T47D (cell line): ENCODE data around the gene EIF4A3.

Experiments used
- DNase-seq, 2 experiments: peaks; one replicate each; pipeline versions ENCODE4 v3.0.0 to v3.0.0-alpha.2; 2011 to 2012; ENCODE audit warnings: low read depth in 1 of 2, low spot score in 1 of 2
- JUND ChIP-seq: IDR thresholded peaks from 2 replicates; pipeline ENCODE4 v1.6.1; 2012; ENCODE audit warnings: low read depth
- in situ Hi-C: cut with HindIII; loops from 2 replicates; pipeline ENCODE4 v1.10.0; 2016; ENCODE audit warnings: low sequenced_read_pairs, low pct_unique_long_range_greater_than_20kb

Gene EIF4A3

DNA sequence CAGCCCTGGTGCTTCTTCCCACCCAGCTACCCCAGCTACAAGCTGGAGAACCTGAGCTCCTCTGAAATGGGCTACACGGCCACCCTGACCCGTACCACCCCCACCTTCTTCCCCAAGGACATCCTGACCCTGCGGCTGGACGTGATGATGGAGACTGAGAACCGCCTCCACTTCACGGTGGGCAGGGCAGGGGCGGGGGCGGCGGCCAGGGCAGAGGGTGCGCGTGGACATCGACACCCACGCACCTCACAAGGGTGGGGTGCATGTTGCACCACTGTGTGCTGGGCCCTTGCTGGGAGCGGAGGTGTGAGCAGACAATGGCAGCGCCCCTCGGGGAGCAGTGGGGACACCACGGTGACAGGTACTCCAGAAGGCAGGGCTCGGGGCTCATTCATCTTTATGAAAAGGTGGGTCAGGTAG, 42.0 kb downstream of the EIF4A3 start:
- in situ Hi-C loops = no loop called here
- no peak for DNase-seq
- no peak for TF ChIP-seq JUND

- DNase-seq = no peak
- no peak for TF ChIP-seq JUND
- in situ Hi-C loops = no loop called here
These were observed 42.5 kb downstream of the EIF4A3 start for GRCh38 chr17:80104321-80104955.

- in situ Hi-C loops = no loop called here
- DNase-seq = no peak
These were observed 43.4 kb downstream of the EIF4A3 start for GRCh38 chr17:80103449-80104085.

DNA sequence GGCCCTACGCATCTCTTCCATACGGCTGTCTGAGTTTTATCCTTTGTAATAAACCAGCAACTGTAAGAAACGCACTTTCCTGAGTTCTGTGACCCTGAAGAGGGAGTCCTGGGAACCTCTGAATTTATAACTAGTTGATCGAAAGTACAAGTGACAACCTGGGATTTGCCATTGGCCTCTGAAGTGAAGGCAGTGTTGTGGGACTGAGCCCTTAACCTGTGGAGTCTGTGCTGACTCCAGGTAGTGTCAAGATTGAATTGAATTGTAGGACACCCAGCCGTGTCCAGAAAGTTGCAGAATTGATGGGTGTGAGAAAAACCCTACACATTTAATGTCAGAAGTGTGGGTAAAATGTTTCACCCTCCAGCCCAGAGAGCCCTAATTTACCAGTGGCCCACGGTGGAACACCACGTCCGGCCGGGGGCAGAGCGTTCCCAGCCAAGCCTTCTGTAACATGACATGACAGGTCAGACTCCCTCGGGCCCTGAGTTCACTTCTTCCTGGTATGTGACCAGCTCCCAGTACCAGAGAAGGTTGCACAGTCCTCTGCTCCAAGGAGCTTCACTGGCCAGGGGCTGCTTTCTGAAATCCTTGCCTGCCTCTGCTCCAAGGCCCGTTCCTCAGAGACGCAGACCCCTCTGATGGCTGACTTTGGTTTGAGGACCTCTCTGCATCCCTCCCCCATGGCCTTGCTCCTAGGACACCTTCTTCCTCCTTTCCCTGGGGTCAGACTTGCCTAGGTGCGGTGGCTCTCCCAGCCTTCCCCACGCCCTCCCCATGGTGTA, 44.1 kb downstream of the EIF4A3 start:
- no peak for TF ChIP-seq JUND
- in situ Hi-C loops = no loop called here
- peak in 1 of 2 experiments; percentile 69 for DNase-seq

More at GRCh38 chr17:80103449-80104085, 43.4 kb downstream of the EIF4A3 start:
- no peak for TF ChIP-seq JUND

DNA sequence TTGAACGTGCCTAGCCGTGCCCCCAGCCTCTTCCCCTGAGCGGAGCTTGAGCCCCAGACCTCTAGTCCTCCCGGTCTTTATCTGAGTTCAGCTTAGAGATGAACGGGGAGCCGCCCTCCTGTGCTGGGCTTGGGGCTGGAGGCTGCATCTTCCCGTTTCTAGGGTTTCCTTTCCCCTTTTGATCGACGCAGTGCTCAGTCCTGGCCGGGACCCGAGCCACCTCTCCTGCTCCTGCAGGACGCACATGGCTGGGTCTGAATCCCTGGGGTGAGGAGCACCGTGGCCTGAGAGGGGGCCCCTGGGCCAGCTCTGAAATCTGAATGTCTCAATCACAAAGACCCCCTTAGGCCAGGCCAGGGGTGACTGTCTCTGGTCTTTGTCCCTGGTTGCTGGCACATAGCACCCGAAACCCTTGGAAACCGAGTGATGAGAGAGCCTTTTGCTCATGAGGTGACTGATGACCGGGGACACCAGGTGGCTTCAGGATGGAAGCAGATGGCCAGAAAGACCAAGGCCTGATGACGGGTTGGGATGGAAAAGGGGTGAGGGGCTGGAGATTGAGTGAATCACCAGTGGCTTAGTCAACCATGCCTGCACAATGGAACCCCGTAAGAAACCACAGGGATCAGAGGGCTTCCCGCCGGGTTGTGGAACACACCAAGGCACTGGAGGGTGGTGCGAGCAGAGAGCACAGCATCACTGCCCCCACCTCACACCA, 44.8 kb downstream of the EIF4A3 start:
- no peak for DNase-seq
- in situ Hi-C loops = no loop called here
- no peak for TF ChIP-seq JUND

DNA sequence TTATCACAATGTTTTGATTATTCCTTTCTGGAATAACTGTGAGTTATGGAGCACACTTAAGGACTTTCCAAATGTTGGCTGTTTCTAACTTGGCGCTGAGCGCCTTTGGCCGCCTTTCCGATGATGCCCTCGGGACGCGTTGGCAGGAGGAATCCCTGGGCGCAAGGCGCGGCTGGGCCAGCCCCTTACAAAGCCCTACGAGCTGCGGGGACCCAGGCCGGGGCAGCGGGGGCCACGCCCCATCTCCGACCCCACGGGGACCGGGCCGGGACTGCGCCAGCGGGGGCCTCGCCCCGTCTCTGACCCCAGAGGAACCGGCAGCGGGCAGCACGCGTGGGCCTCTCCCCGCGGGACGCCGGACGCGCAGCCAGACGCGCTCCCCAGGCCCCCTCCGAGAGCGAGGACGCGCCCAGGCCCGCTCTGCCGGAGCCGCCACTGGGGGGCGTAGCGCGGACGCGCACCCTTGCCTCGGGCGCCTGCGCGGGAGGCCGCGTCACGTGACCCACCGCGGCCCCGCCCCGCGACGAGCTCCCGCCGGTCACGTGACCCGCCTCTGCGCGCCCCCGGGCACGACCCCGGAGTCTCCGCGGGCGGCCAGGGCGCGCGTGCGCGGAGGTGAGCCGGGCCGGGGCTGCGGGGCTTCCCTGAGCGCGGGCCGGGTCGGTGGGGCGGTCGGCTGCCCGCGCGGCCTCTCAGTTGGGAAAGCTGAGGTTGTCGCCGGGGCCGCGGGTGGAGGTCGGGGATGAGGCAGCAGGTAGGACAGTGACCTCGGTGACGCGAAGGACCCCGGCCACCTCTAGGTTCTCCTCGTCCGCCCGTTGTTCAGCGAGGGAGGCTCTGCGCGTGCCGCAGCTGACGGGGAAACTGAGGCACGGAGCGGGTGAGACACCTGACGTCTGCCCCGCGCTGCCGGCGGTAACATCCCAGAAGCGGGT, 45.6 kb downstream of the EIF4A3 start, which contains the start of gene GAA:
TSS of gene GAA (plus strand) at position 571 of the 935 bp plus-strand sequence. CDS start 3,006 bp downstream, outside the sequence.
- peak; percentile 87 to 97 for DNase-seq
- in situ Hi-C loops = no loop called here
- no peak for TF ChIP-seq JUND

DNA sequence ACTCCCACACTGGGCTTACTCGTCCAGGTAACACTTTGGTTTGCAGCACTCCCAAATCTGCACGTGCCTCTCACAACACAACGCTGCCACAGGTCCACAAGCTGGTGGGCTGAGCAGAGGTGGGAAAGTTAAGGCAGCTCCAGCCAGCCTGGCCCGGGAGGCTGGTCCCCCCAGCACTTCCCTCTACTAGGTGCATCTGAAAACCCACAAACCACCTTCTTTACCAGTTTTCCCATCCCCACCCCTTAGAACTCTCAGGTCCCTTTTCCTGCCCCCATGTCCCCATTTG, 46.9 kb downstream of the EIF4A3 start:
- DNase-seq = no peak
- in situ Hi-C loops = no loop called here
- TF ChIP-seq JUND = no peak

DNA sequence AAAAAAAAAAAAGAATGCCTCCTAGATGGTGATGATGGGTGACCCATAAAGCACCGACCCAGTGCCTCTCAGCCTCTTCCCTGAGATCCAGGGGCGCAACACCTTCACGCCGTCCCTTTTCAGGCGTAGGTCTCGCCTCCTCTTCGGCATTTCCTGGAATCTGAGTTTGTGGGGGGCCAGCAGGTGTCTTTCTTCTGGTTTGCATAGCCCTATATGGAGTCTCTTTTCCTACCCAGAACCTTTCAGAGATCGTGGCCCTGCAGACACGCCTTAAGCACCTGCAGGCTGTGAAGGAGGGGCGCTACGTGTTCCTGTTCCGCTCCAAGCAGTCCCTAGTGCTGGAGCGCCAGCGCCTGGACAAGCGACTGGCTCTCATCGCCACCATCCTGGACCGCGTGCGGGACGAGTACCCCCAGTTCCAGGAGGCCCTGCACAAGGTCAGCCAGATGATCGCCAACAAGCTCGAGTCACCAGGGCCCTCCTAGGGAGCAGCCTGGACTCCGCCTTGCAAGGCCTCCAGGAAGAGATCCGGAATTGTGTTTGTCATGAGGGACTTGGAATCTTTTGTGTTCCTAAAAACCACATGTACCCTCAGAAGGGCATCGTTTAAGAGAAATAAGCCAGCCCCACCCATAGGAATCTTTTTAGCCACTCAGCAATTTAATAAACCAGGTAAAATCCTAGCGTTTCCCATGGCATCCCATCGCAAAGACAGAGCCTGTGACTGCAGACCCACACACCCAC, 47.5 kb downstream of the EIF4A3 start:
- in situ Hi-C loops = no loop called here
- DNase-seq = no peak
- no peak for TF ChIP-seq JUND

- DNase-seq = no peak
- in situ Hi-C loops = no loop called here
- no peak for TF ChIP-seq JUND
These were observed 48.9 kb downstream of the EIF4A3 start for GRCh38 chr17:80097844-80098691.

DNA sequence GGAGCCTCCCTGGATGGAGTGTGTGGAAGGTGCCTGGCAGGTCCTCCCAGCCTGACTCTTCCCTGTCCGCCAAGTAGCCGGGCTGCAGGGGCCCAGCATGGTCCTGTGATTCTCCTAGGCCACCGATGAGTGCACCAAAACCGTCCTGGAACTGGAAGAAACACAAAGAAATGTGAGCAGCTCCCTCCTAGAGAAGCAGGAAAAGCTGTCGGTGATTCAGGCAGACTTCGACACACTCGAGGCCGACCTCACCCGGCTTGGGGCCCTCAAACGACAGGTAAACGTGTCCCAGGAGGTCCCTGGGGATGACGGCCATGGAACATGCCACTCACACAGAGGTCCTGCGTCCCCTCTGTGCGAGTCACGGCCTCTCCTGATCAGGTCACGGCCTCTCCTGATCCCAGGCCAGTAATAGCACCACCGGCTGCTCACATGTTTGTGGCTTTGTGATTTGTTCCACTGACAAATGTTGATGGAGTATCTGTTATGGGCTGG, 49.8 kb downstream of the EIF4A3 start:
- TF ChIP-seq JUND = no peak
- in situ Hi-C loops = no loop called here

More for the DNA sequence above, 49.8 kb downstream of the EIF4A3 start:
- no peak for DNase-seq
